Immature natural killer cell (primary cell): Measurements from ENCODE around the gene MLANA. TPM values are rescaled to one million over a fixed set of nuclear protein-coding genes. Genes with fewer than 3 reads are reported as not detected.

Experiments
- DNase-seq, 3 donors: peaks; one replicate each; pipeline ENCODE4 v3.0.0; 2022; ENCODE audit warnings: mixed read lengths in 1 of 3
- H3K27ac Mint-ChIP-seq, 6 donors: one replicate each; pipeline ENCODE4 v1.8.0; 2020; ENCODE audit warnings: mixed read lengths in 6 of 6, mild to moderate bottlenecking in 5 of 6, inconsistent platforms in 4 of 6, moderate library complexity in 3 of 6
- H3K27me3 Mint-ChIP-seq, 3 donors: one replicate each; pipeline ENCODE4 v1.8.0; 2020 to 2021; ENCODE audit warnings: low read depth in 3 of 3, mild to moderate bottlenecking in 3 of 3, mixed read lengths in 3 of 3, moderate library complexity in 3 of 3, inconsistent platforms in 1 of 3
- H3K36me3 Mint-ChIP-seq, 3 donors: one replicate each; pipeline ENCODE4 v1.8.0; 2020; ENCODE audit warnings: mixed read lengths in 3 of 3, inconsistent platforms in 2 of 3, mild to moderate bottlenecking in 2 of 3
- H3K4me1 Mint-ChIP-seq, 2 donors: one replicate each; pipeline ENCODE4 v1.8.0; 2020; ENCODE audit warnings: inconsistent platforms in 2 of 2, mild to moderate bottlenecking in 2 of 2, mixed read lengths in 2 of 2, moderate library complexity in 1 of 2
- H3K4me3 Mint-ChIP-seq, 5 donors: one replicate each; pipeline ENCODE4 v1.8.0; 2020; ENCODE audit warnings: mild to moderate bottlenecking in 5 of 5, mixed read lengths in 5 of 5, inconsistent platforms in 3 of 5, moderate library complexity in 3 of 5
- H3K9me3 Mint-ChIP-seq, 6 donors: one replicate each; pipeline ENCODE4 v1.8.0; 2020; ENCODE audit warnings: mild to moderate bottlenecking in 6 of 6, mixed read lengths in 6 of 6, inconsistent platforms in 4 of 6, moderate library complexity in 3 of 6
- polyA plus RNA-seq, 3 donors: library from polyadenylated mRNA; unstranded; fragments of 300-500 nt; fragmentation: Illumina TruSeq; gene quantifications; one replicate each; pipeline ENCODE4 v1.2.3, GENCODE V29; 2021

MLANA gene
- polyA plus RNA-seq: under 1 TPM in 1 of 3 donors, not detected in 2; 0.27 TPM

- H3K36me3 Mint-ChIP-seq: peaks cover 0 to 6% (median 0%) of the 10 kb centered on the region in 3 donors
- peaks cover 15 to 20% of the 10 kb centered on the region in 2 donors for H3K4me1 Mint-ChIP-seq
- no peaks in the 10 kb centered on the region for H3K9me3 Mint-ChIP-seq
- H3K27ac Mint-ChIP-seq: no peak within 1 kb of the TSS
- peaks cover 0 to 4% (median 2%) of the 10 kb centered on the region in 3 donors for H3K27me3 Mint-ChIP-seq
- H3K4me3 Mint-ChIP-seq: no peak within 1 kb of the TSS
- DNase-seq: no peak
Measured at GRCh38 chr9:5890641-5891040, at the start of gene MLANA. Gene MLANA, plus strand, starts transcription at chr9:5890889. Its CDS starts 1,586 bp downstream, at chr9:5892475.

- peaks cover 69 to 76% of the 10 kb centered on the region in 2 donors for H3K4me1 Mint-ChIP-seq
- DNase-seq: peak; percentile 82 to 89 (median 83)
- H3K27ac Mint-ChIP-seq: peak overlapping the region; percentile 82 to 95 (median 86)
- peaks cover 10 to 23% (median 16%) of the 10 kb centered on the region in 3 donors for H3K27me3 Mint-ChIP-seq
- H3K4me3 Mint-ChIP-seq: peak overlapping the region; percentile 75 to 86 (median 79)
- no peaks in the 10 kb centered on the region for H3K9me3 Mint-ChIP-seq
- H3K36me3 Mint-ChIP-seq: no peaks in the 10 kb centered on the region
Measured at GRCh38 chr9:5841771-5842573, 48.7 kb upstream of the MLANA start.

GRCh38 chr9:5842929-5843793 lies 47.5 kb upstream of the MLANA start:
- Mint-ChIP-seq H3K4me1 (peaks cover 74 to 83% of the 10 kb centered on the region in 2 donors), H3K27me3 (peaks cover 10 to 24% (median 15%) of the 10 kb centered on the region in 3 donors), H3K36me3 (peaks cover 0 to 3% (median 3%) of the 10 kb centered on the region in 3 donors), H3K27ac (peak overlapping the region; percentile 84 to 94 (median 92)), H3K9me3 (no peaks in the 10 kb centered on the region), H3K4me3 (peak overlapping the region; percentile 71 to 85 (median 80))
- no peak for DNase-seq

GRCh38 chr9:5843794-5844471 lies 46.8 kb upstream of the MLANA start:
- Mint-ChIP-seq H3K4me1 (peaks cover 81 to 91% of the 10 kb centered on the region in 2 donors), H3K9me3 (no peaks in the 10 kb centered on the region), H3K36me3 (peaks cover 0 to 4% (median 3%) of the 10 kb centered on the region in 3 donors), H3K27me3 (peaks cover 10 to 24% (median 15%) of the 10 kb centered on the region in 3 donors), H3K27ac (peak overlapping the region; percentile 84 to 94 (median 92)), H3K4me3 (peak overlapping the region; percentile 71 to 85 (median 80))
- no peak for DNase-seq

- DNase-seq: no peak
- peaks cover 89 to 95% of the 10 kb centered on the region in 2 donors for H3K4me1 Mint-ChIP-seq
- peak overlapping the region; percentile 84 to 94 (median 92) for H3K27ac Mint-ChIP-seq
- peak overlapping the region; percentile 71 to 85 (median 80) for H3K4me3 Mint-ChIP-seq
- H3K9me3 Mint-ChIP-seq: no peaks in the 10 kb centered on the region
- H3K27me3 Mint-ChIP-seq: peaks cover 10 to 24% (median 15%) of the 10 kb centered on the region in 3 donors
- H3K36me3 Mint-ChIP-seq: peaks cover 0 to 4% (median 3%) of the 10 kb centered on the region in 3 donors
Measured at GRCh38 chr9:5845157-5845531, 45.5 kb upstream of the MLANA start.

- no peaks in the 10 kb centered on the region for H3K9me3 Mint-ChIP-seq
- H3K27ac Mint-ChIP-seq: peak overlapping the region in 5 of 6 donors; percentile 10 to 84 (median 78)
- H3K4me3 Mint-ChIP-seq: peak overlapping the region in 3 of 5 donors; percentile 5 to 66 (median 42)
- H3K27me3 Mint-ChIP-seq: peaks cover 11 to 24% (median 15%) of the 10 kb centered on the region in 3 donors
- no peak for DNase-seq
- peaks cover 0 to 4% (median 3%) of the 10 kb centered on the region in 3 donors for H3K36me3 Mint-ChIP-seq
- H3K4me1 Mint-ChIP-seq: peaks cover 90 to 95% of the 10 kb centered on the region in 2 donors
Measured at GRCh38 chr9:5846096-5846495, 44.6 kb upstream of the MLANA start.

- Mint-ChIP-seq H3K27me3 (peaks cover 11 to 19% (median 12%) of the 10 kb centered on the region in 3 donors), H3K9me3 (no peaks in the 10 kb centered on the region), H3K4me1 (peaks cover 90 to 95% of the 10 kb centered on the region in 2 donors), H3K27ac (peak overlapping the region in 4 of 6 donors; percentile 10 to 84 (median 38)), H3K36me3 (peaks cover 0 to 4% (median 3%) of the 10 kb centered on the region in 3 donors), H3K4me3 (no peak overlapping the region)
- DNase-seq: no peak
Measured at GRCh38 chr9:5846501-5846921, 44.2 kb upstream of the MLANA start.

GRCh38 chr9:5848372-5848882 lies 42.3 kb upstream of the MLANA start:
- DNase-seq: no peak
- H3K36me3 Mint-ChIP-seq: peaks cover 0 to 4% (median 3%) of the 10 kb centered on the region in 3 donors
- peaks cover 6 to 13% (median 8%) of the 10 kb centered on the region in 3 donors for H3K27me3 Mint-ChIP-seq
- peak overlapping the region in 3 of 6 donors; percentile 25 to 68 (median 32) for H3K27ac Mint-ChIP-seq
- H3K4me3 Mint-ChIP-seq: peak overlapping the region in 3 of 5 donors; percentile 36 to 63 (median 42)
- no peaks in the 10 kb centered on the region for H3K9me3 Mint-ChIP-seq
- H3K4me1 Mint-ChIP-seq: peaks cover 91 to 95% of the 10 kb centered on the region in 2 donors

- Mint-ChIP-seq H3K36me3 (peaks cover 0 to 9% (median 9%) of the 10 kb centered on the region in 3 donors), H3K27me3 (peaks cover 0 to 2% (median 1%) of the 10 kb centered on the region in 3 donors), H3K9me3 (no peaks in the 10 kb centered on the region), H3K27ac (peak overlapping the region; percentile 6 to 89 (median 80)), H3K4me1 (peaks cover 81 to 90% of the 10 kb centered on the region in 2 donors), H3K4me3 (peak overlapping the region; percentile 0 to 68 (median 60))
- DNase-seq: no peak
Measured at GRCh38 chr9:5850724-5851122, 40.0 kb upstream of the MLANA start.

GRCh38 chr9:5851445-5851844 lies 39.2 kb upstream of the MLANA start:
- peak; percentile 48 to 62 (median 56) for DNase-seq
- peak overlapping the region; percentile 52 to 68 (median 60) for H3K4me3 Mint-ChIP-seq
- peaks cover 0 to 11% (median 9%) of the 10 kb centered on the region in 3 donors for H3K36me3 Mint-ChIP-seq
- no peaks in the 10 kb centered on the region for H3K9me3 Mint-ChIP-seq
- peaks cover 75 to 82% of the 10 kb centered on the region in 2 donors for H3K4me1 Mint-ChIP-seq
- H3K27ac Mint-ChIP-seq: peak overlapping the region; percentile 80 to 89 (median 84)
- peaks cover 0 to 2% (median 1%) of the 10 kb centered on the region in 3 donors for H3K27me3 Mint-ChIP-seq

- peak overlapping the region; percentile 57 to 89 (median 82) for H3K27ac Mint-ChIP-seq
Measured at GRCh38 chr9:5852987-5853386, 37.7 kb upstream of the MLANA start.

GRCh38 chr9:5853617-5854016 lies 37.1 kb upstream of the MLANA start:
- peak overlapping the region; percentile 57 to 89 (median 82) for H3K27ac Mint-ChIP-seq
- H3K4me3 Mint-ChIP-seq: peak overlapping the region in 4 of 5 donors; percentile 2 to 22 (median 14)
- H3K9me3 Mint-ChIP-seq: no peaks in the 10 kb centered on the region
- no peak for DNase-seq
- H3K4me1 Mint-ChIP-seq: peaks cover 60 to 72% of the 10 kb centered on the region in 2 donors
- peaks cover 6 to 17% (median 14%) of the 10 kb centered on the region in 3 donors for H3K36me3 Mint-ChIP-seq
- H3K27me3 Mint-ChIP-seq: peaks cover 0 to 2% (median 0%) of the 10 kb centered on the region in 3 donors

More at GRCh38 chr9:5852987-5853386, 37.7 kb upstream of the MLANA start:
- Mint-ChIP-seq H3K36me3 (peaks cover 4 to 17% (median 10%) of the 10 kb centered on the region in 3 donors), H3K4me3 (peak overlapping the region; percentile 9 to 31 (median 18)), H3K4me1 (peaks cover 66 to 76% of the 10 kb centered on the region in 2 donors), H3K27me3 (peaks cover 0 to 2% (median 0%) of the 10 kb centered on the region in 3 donors), H3K9me3 (no peaks in the 10 kb centered on the region)
- no peak for DNase-seq
